GM19043 (cell line): ENCODE results near the gene UBE2G2.

Experiments
- ATAC-seq: cut with Tn5 transposase; IDR thresholded peaks from one replicate; pipeline ENCODE4 v1.9.1; 2021; ENCODE audit warnings: low read depth; ENCODE audit not compliant: unreplicated experiment

Gene UBE2G2, protein sequence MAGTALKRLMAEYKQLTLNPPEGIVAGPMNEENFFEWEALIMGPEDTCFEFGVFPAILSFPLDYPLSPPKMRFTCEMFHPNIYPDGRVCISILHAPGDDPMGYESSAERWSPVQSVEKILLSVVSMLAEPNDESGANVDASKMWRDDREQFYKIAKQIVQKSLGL

DNA sequence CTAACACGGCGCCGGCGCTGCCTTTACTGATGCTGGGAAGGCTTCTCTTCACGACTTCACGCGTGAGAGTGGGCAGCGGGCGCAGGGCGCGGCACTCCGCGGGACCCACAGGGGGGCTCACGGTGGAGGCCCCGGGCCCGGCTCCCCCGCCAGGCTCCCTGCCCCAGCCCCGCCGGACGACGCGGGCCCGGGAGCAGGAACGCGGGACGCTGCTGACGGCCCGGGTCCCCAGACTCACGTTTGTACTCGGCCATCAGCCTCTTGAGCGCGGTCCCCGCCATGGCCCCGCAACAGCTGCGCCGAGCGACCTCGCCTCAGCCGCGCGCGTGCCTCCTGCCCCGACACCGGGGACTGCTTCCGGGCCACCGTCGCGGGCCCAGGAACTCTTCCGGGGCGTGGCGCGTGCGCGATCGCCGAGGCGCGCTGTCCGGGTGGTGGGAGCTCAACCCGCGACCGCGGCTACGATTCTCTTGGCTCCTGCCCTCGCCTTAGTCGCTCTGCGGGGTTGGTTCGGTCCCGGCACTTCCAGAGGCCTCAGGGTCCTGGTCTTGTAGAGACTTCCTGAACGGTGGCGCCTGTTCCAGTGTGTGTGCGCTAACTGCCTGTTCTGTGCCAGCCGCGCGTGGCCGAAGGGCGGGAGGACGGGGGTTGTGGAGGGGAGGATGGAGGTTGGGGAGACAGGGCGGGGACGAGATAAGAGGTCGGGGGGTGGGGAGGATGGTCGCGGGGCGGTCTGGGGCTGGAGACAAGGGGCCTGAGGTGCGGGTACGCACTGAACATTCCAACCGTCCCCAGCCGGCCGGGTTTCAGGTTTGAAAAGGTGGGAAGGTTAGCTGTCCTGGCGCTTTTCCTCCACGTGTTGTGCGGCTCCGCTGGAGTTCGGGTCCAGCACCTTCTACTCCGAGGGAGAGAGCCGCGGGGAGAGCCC lies at the start of gene UBE2G2:
Gene UBE2G2, minus strand, starts transcription at position 353 of the 928 bp plus-strand sequence. Its CDS starts 72 bp downstream, at position 281.
- ATAC-seq, result peak; percentile 79

DNA sequence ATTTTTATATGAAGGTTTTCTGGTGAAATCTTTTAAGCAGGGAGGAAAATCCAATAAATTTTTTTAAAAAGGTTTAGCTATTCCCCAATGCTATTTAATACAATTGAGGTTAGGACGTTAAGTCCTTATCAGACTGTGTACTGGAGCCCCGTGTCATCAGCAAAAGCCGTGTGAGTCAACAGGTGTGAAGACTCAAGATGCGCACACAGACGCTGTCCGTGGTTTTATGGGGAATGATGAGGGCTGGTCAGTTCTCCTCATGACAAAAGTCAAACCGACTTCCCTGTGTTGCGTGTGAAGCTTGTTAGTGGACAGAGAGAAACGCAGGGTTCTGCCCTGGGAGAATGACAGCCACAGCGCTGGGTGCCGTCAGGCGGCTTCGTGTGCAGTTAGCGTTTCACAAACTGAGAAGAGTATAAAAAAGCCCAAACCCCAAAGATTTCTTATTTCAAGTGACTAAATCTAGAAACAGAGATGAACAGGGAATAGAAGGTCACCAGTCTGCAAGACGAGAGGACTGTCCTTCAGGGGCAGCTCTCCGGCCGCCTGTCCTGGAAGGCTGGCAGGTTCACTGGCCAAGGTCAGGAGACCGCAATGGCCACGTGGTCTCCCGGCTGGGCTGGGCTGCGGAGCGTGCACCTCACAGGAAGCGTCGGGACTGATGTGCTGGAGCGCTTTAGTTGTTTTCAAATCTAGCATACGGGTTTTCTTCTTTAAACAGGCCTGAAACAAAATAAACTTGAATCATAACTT lies 49.5 kb upstream of the UBE2G2 start:
- ATAC-seq, result no peak

DNA sequence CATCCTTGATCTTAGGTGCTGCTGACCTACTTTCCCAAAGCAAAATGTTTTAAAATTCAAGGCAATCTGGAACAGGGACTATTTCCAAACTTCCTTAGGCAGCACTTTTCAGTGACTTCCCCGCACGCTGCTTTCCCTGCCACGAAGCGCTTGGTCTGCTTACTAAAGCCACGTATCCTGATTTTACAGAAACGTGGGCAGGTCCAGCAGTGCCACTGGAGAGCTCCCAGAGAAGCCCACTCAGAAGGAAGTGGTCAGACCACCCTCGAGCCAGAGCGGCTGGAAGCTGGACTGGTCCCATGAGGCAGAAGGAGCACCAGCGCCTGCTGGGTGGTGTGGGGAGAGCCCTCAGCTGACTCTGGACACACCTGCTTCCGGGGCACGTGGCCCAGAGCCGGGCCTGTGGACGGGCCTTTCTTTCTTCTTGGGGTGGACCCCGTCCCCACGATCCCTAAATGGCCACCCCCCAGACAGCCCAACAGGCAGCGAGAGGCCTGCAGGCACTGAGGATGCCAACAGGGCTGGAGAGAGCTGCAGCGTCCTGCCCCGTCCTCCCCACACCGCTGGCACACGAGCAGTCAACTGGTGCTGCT lies 48.7 kb upstream of the UBE2G2 start:
- ATAC-seq, result no peak

DNA sequence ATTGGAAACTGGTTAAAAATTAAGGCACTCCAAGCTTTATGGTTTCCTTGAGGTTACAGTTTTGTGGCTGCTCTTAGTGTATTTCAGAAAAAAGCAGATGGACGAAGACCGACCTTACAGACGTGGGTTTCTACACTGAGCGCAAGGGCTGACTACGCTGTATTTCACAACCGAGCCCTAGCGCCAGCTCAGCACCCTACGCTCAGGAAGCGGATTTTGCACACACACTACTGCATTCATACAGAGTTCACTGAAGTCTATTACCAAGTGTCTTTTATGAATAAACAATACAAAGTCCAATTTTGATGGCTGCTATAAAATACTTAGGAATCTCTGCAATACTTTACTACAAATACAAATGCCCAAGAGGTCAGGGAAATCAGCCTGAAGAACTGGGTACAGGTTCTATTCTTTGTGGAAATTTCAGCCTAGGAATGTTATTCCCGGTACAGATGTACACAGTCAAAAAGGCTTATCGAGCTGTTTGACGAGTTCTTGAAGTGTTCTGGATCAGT lies 48.1 kb upstream of the UBE2G2 start:
- ATAC-seq, result no peak

DNA sequence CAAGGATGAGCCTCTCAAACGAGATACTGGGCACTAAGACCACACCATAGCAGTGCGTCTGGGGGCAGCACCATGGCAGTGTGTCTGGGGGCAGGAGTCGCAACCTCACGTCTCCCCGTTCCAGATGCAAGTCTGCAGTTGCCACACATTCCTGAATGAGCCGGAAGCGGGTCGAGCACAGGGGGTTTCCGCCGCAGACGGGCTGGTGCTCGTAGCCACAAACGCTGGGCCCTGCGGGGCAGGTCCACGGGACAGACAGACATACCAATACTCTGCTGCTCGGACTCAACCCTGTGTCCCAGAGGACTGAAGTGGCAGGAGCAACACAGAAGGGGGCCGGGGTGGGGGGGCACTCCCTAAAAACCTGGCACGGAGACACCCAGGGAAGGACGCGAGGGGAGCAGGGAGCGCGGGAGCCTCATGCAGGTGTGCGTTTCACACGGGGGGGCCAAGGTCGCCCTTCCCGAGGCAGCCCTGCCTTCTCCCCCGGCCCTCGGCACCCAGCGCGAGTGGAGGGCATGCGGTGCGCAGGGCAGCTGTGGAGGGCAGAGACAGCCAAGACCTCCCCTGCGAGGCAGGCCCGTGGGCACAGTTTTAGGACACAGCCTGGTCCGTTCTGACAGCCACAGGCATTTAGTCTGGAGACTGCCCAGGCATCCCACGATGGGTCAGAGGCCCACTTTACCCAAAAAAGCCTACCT lies 47.4 kb upstream of the UBE2G2 start:
- ATAC-seq, result no peak

DNA sequence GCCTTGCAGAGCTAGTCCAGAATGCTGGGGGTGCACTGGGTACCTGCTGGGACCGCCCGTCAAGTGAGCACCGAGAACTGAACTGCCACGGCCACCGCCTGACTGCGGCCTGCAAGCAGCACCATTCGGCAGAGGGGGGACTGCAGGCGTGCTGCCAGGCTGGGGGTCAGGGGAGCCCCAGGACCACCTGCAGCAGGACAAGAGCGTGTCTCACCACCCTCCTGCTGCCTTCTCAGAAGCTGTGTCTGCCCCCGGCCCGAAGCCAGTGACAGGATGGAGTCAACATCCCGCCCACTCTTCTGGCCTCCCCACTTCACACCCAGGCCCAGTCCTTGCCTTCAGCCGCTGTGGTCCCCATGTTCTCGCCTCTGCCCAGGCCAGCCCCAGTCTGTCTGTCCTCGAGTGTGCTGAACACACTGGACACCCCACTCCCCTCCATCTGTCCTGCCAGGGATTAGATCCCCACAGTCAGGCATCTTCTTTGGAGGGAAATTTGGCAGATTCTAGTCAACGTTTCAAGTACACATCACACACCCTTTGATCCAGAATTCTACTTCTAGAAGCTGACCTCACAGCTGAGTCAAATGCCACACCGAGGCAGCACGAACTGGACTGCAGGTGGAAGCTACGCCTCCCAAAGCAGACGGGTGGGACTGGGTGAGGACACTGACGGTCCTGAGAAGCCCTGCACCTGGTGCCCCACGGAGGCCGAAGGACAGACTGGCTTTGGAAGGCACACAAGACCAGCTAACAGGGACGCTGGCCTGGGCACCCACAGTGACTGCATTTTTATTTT lies 45.8 kb upstream of the UBE2G2 start:
- no peak for ATAC-seq

DNA sequence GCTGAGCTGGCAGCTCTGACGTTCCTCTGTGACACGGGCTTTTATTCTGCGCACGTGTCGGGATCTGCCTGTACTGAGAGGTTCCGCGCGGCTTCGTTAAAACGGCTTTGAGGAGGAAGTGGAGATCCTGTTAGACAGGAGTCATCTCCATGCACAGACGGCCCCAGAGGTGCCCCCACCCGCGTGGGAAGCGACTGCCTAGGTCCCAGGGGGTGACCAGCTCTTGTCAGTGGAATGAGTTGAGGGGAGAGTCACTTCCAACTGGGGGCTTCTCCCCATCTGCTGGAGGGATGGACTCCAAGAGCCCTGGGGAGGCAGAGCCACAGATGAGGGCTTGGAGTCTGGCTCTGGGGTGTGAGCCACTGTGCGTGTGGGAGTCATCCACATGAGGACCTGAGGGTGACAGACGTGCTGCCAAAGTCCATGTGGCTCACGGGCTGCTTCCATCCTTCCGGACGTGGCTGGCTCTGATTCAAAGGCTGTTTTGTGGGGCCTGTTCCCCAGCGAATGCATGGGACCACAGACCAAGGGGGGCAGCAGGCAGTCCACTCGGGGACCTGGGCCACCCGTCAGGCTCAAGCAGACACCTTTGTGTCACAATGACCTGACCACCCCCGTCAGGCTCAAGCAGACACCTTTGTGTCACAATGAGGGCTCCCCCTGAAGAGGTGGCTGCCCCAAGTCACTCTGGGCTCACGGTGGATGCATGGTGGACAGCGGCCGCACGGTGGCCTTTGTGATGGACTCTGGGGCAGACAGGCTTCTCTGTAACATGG lies 45.1 kb upstream of the UBE2G2 start:
- ATAC-seq, result no peak

DNA sequence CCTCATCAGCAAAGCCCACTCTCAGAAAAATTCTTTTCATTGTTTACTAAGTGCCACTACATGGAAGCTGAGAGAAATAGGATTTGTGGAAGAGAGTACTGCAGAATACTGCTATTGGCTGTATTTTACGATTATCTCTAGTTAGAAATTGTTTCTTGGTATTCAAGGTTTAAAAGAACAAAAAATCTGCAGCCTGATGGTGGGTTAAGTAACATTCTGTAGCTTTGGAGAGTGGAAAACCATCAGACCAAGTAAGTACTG lies 44.5 kb upstream of the UBE2G2 start:
- no peak for ATAC-seq

DNA sequence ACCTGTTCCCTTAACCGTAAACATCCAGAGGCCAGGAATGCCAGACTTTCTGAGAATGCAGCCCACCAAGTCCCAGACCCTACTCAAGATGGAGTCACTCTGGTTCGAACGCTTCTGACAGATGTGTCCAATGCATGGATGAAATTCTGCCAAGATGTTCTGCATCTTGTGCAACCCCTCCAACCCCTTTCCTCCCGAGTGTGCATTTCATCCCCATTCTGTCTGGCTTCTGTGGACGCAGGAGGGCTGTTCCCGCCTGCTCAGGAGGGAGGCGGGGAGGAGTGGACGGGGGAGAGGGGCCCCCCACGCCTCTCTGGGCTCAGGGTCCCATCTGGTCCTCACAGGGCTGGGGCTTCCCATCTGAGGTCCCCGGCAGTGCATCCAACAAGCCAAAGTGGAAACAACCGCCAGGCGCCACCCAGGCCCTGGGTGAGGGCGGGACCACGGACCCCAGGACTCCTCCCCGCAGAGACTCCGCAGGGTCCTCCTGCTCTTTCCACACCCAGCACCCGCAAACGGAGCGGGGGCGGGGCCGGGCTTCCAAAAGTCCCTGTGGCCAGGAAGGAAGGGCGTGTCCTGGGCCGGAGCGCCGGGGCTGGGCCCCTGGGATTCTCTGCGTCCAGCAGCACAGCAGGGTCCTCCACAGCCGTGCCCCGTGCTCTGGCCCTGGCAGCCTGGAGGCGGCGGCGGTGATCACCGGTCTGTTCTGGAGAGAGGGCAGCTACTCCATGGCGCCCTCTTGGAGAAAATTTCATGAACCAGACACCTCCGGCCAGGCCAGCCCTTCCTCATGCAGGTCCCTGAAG lies 44.0 kb upstream of the UBE2G2 start:
- ATAC-seq, result peak; percentile 63

DNA sequence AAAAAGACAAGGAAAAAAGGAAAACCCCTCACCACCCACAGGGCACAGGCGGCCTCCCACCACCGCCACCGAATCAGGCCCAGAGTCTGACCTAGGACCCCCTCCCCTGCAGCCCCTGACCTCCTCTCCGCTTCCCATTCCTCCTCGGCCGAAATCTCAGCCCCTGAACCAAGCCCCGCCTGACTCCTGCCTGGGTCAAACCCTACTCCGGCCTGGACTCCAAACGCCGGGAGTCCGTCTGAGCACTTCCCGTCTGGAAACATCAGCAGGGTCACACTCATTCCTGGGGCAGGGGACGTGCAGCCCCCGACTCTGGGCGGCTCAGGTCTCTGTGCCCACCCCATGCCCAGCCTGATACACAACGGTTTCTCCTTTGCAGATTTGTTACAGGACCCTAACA lies 42.6 kb upstream of the UBE2G2 start:
- ATAC-seq, result no peak

DNA sequence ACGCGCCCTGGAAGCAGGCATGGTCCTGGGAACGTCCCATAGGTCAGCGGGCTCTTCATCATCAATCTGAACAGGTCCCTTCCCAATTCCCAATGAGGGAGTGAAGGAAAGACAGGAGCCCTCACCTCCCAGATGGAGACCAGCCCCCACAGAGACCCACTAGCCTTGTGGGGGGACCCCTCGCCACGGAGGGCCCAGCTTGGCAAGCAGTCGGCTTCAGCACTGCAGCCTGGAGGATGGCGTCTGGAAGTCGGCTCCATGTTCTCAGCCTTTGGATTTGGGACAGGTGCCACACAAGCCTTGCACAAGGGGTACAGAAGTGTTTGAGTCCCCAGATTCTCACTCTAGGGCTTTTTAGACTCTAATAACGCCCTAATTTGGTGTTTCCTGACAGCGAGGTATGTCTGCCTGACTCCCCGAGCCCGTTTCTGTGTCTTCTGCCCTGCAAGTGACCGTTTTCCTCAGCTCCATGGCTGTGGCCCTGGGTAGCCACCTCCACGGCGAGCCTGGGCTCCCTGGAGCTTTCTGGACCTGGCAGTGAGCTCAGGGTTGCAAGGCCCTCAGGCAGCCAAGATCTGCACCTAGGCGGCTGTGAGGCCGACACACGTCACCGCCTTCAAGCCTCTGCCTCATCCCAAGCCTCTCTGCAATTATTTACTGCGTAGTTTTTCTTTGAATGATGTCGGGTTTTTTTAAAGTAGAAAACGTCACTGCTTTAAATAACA lies 41.3 kb upstream of the UBE2G2 start:
- no peak for ATAC-seq

DNA sequence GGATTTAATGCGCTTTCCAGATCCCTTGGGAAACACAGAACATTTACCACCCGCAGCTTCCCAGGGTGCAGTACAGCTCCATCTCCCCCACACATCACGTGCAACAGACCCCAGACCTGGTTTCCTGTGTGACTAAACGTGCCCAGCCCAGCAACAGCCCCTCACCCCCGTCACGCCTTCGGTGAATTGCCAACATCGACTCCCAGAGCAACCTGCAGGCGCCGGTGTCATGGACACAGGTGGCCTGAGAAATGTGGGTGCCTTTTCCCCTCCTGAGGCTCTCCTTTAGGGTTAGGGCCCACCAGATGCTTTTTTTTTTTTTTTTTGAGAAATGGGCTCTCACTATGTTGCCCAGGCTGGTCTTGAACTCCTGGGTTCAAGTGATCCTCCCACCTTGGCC lies 40.5 kb upstream of the UBE2G2 start:
- ATAC-seq, result no peak

DNA sequence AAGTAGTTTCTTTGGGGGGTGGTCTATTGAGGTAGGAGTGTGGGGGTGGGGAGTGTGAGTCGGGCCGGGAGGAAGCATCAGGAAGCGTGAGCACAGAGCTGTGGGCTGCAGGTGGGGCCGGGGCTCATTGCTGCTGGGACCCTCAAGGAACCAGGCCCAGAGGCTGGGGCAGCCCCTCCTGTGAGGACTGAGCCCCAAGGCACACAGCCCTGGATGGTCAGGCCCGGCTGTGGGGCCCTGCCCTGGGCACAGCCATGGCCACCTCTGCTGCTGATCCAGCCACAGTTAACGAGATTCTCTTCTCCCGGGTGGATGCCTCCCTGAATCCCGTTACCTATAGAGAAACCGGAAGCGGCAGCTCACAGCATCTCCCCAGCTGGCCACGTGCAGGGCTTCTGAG lies 39.2 kb upstream of the UBE2G2 start:
- no peak for ATAC-seq

DNA sequence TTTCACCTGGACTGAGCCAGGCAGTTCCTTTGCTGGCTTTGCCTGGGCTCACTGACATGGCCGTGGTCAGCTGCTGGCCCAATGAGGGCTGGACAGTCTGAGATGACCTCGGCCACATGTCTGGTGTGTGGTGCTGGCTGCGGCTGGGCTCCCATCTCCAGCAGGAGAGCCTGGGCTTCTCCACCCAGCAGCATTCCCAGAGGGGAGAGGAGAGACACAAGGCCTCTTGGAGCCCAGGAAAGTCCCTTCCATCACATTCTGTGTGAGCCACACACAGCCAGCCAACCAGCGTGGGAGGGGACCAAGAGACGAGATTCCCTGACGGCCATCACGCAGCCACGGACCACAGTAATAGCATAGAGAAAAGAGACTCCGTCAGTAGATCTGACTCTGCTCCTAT lies 37.3 kb upstream of the UBE2G2 start:
- ATAC-seq, result no peak

DNA sequence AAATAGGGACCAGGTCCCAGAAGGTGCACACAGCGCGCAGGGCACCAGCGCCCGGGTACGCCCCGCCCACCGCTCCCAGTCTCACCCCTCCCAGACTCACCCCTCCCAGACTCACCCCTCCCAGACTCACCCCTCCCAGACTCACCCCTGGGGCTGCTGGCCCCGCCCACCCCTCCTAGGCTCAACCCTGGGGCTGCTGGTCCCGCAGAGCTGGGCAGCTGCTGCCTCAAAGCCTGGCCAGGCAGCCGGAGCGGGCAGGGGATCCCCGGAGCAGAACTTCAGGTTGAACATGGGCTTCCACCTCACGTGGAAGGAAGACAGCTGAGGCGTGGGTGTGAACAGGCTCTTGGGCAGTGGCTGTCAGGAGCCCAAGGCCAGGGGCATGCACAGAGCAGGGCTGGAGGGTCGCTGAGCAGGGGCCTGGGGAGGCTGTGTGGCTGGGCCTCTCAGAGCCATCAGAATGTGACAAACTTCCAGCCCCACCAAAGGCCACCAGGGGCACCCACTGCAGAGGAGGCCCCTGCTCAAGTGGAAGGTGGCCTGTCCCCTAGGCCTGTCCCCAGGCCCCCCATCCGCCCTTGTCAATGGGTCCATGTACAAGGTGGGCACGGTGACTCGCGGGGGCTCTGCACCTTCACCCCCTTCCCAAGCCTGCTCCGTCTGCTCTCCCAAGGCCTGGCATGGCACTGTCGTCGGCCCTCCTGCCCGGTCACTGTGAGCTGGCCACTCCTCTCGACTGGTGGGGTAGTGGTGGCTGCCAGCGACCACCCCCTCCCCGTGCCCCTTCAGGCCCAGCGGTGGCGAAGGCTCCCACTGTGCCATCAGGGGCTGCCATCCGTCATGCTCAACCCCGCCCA lies 36.6 kb upstream of the UBE2G2 start:
- no peak for ATAC-seq

DNA sequence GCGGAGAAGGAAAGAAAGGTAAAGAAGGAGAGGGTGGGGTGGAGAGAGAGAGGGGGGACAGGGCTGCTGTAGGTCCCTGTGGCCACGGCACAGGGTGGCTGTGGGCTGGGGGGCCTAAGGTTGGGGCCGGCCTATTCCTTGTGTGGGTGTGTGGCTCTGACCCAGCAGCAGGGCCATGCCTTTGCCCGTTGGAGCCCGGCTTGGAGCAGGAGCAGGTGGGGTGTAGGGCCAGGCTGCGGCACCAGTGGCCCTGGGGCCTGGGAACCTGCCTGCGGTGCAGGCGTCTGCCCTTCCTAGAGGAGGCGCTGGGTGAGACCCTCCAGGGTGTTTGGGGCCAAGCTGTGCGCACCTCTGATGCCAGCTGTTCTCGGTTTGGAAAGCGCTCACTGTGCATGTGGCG lies 35.9 kb upstream of the UBE2G2 start:
- ATAC-seq, result no peak
